ENCODE results near the gene SELENOK.
A peak's percentile ranks its signal among the peaks of the same experiment; 100 is the strongest.

The SELENOK gene

DNA sequence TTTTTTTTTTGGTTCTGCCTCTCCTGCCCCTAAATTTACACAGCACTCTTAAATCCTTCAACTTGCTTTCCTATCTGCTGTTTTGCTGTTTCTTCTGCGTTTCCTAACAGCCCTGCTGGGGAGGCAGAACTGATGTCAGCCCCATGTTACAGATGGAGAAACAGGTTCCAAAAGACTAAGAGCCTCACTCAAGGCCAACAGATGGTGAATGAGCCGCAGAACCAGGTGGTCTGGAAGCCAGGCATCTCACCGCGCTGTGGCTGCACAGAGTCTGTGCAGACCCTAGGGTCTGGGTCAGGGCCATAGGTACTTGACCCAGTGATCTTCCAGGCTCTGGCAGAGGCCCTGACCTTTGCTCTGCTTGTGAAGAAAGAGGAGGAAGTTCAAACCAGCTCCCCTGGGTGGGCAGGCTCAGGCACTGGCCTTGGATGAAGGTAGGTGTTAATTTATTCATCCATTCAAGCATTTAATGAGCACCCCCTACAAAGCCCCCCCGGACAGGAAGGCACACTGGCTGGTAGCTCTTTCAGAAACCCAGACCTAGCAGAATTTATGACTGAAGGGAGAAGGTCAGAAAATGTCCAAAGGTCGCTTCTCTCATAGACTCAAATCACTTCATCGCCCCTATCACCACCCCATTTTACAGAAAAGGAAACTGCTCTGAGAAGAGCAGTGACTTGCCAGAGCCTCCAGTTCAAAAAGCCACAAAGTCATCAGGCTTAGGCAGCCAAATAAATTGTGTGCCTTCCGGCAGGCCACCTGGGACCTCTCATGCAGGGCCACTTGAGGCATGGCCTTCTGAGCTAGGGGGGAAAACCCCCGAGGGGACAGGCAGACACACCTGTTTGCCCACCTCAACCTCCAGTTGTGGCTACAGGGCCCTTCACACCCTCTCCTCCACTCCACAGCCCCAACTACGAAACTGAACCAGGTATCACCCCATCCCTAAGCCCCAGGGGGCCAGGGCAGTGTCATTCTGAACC is 48.2 kb downstream of the SELENOK start:
- Mint-ChIP-seq H3K4me3 (no peak overlapping the region), H3K27ac (peak overlapping the region; percentile 40), H3K27me3 (ENCODE audit: low read depth, poor library complexity) (peaks cover 42% of the 10 kb centered on the region)

GRCh38 chr3:53842436-53843194 is 49.0 kb downstream of the SELENOK start:
- DNase-seq = no peak
- no peaks in the 10 kb centered on the region for H3K36me3 Mint-ChIP-seq (ENCODE audit: low read depth)
- peaks cover 33% of the 10 kb centered on the region for H3K27me3 Mint-ChIP-seq (ENCODE audit: low read depth, poor library complexity)
- no peaks in the 10 kb centered on the region for H3K9me3 Mint-ChIP-seq
- H3K27ac Mint-ChIP-seq = no peak overlapping the region
- no peak overlapping the region for H3K4me3 Mint-ChIP-seq
- H3K4me1 Mint-ChIP-seq = peaks cover 24% of the 10 kb centered on the region
- TF ChIP-seq CTCF (IDR thresholded peaks at IDR 0.05) = no peak

More for the DNA sequence above, 48.2 kb downstream of the SELENOK start:
- H3K4me1 Mint-ChIP-seq = peaks cover 24% of the 10 kb centered on the region
- no peak for TF ChIP-seq CTCF (IDR thresholded peaks at IDR 0.05)
- H3K9me3 Mint-ChIP-seq = no peaks in the 10 kb centered on the region
- H3K36me3 Mint-ChIP-seq (ENCODE audit: low read depth) = no peaks in the 10 kb centered on the region
- no peak for DNase-seq

DNA sequence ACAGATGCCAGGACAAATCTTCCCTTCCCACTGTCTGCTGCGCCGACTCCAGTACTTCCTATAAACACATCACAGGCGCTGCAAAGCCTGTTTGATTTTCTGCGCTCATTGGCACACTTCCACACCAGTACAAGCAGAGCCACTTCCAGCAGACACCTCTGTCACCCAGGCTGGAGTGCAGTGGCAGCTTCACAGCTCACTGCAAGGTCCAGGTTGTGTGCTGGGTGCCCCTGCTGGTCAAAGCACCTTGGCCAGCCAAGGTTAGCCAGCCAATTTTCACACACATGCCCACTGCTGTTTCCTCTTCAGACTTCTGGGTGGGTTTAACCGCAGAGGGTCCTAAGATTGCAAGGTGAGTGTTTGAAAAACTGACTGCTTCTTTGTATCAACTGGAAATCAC is 50.4 kb downstream of the SELENOK start:
- no peaks in the 10 kb centered on the region for H3K9me3 Mint-ChIP-seq
- H3K4me1 Mint-ChIP-seq = peaks cover 24% of the 10 kb centered on the region

DNA sequence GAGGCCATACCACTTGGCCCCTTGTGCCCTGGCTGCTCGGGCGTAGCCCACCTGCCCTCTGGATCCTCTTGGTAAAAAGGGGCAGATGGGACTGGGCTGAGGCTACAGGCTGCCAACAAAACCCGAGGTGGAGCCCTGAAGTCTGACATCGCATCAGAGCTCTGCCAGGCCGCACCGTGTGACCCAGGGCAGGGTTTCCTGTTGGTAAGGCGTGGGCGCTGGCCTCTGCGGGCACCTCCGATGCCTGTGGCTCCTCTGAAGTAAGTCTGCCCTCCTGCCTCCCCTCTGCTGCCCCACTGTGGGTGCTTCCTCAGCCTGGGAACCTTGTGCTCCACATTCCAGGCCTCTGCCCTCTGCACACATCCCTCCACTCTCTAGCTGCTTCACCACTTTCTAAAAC is 54.3 kb downstream of the SELENOK start:
- Mint-ChIP-seq H3K27ac (no peak overlapping the region), H3K4me1 (no peaks in the 10 kb centered on the region), H3K9me3 (no peaks in the 10 kb centered on the region), H3K4me3 (no peak overlapping the region), H3K36me3 (ENCODE audit: low read depth) (no peaks in the 10 kb centered on the region), H3K27me3 (ENCODE audit: low read depth, poor library complexity) (peaks cover 3% of the 10 kb centered on the region)
- no peak for DNase-seq
- TF ChIP-seq CTCF (IDR thresholded peaks at IDR 0.05) = no peak

More for the DNA sequence above, 50.4 kb downstream of the SELENOK start:
- Mint-ChIP-seq H3K27me3 (ENCODE audit: low read depth, poor library complexity) (peaks cover 21% of the 10 kb centered on the region), H3K27ac (no peak overlapping the region), H3K36me3 (ENCODE audit: low read depth) (no peaks in the 10 kb centered on the region), H3K4me3 (no peak overlapping the region)
- no peak for DNase-seq
- no peak for TF ChIP-seq CTCF (IDR thresholded peaks at IDR 0.05)

GRCh38 chr3:53836084-53836872 is 55.4 kb downstream of the SELENOK start:
- H3K4me3 Mint-ChIP-seq = no peak overlapping the region
- no peaks in the 10 kb centered on the region for H3K4me1 Mint-ChIP-seq
- H3K27ac Mint-ChIP-seq = no peak overlapping the region
- no peaks in the 10 kb centered on the region for H3K36me3 Mint-ChIP-seq (ENCODE audit: low read depth)
- no peak for TF ChIP-seq CTCF (IDR thresholded peaks at IDR 0.05)
- H3K9me3 Mint-ChIP-seq = no peaks in the 10 kb centered on the region
- H3K27me3 Mint-ChIP-seq (ENCODE audit: low read depth, poor library complexity) = peaks cover 3% of the 10 kb centered on the region
- no peak for DNase-seq

All from nephron progenitor cell (in vitro differentiated cells).